Liver (tissue), 3 donors: Measurements from ENCODE around the gene ANKFY1.

ENCODE experiments used
- CTCF ChIP-seq: fragments of 150-350 bp; IDR thresholded peaks from 2 replicates; pipeline ENCODE4 v1.5.1; 2017; ENCODE audit warnings: improper control_type of control experiment, low read depth, low read length; ENCODE audit not compliant: missing input control
- EGR1 ChIP-seq, 2 donors: IDR thresholded peaks; 2 replicates each; pipeline ENCODE4 v1.6.1; 2016 to 2018; ENCODE audit warnings: antibody characterized with exemption in 2 of 2, low read depth in 2 of 2
- GABPA ChIP-seq, 2 donors: IDR thresholded peaks in 1 of 2; conservative IDR thresholded peaks in 1 of 2; 2 replicates each; pipeline ENCODE4 v1.6.1; 2016; ENCODE audit warnings: antibody characterized with exemption in 2 of 2, mild to moderate bottlenecking in 1 of 2, moderate library complexity in 1 of 2
- HNF4A ChIP-seq, 2 donors: conservative IDR thresholded peaks; 2 replicates each; pipeline ENCODE4 v1.6.1; 2016; ENCODE audit warnings: antibody characterized with exemption in 2 of 2, mild to moderate bottlenecking in 2 of 2
- JUND ChIP-seq, 2 donors: IDR thresholded peaks; 2 replicates each; pipeline ENCODE4 v1.6.1; 2016; ENCODE audit warnings: antibody characterized with exemption in 2 of 2
- MAX ChIP-seq: IDR thresholded peaks from 2 replicates; pipeline ENCODE4 v1.6.1; 2016; ENCODE audit warnings: antibody characterized with exemption
- RAD21 ChIP-seq, 2 donors: IDR thresholded peaks; 2 replicates each; pipeline ENCODE4 v1.6.1; 2016; ENCODE audit warnings: antibody characterized with exemption in 2 of 2, mild to moderate bottlenecking in 2 of 2
- REST ChIP-seq: IDR thresholded peaks from 2 replicates; pipeline ENCODE4 v1.6.1; 2016; ENCODE audit warnings: antibody characterized with exemption, mild to moderate bottlenecking
- RXRA ChIP-seq, 2 donors: IDR thresholded peaks; 2 replicates each; pipeline ENCODE4 v1.6.1; 2017 to 2018; ENCODE audit warnings: antibody characterized with exemption in 2 of 2, mild to moderate bottlenecking in 1 of 2
- TAF1 ChIP-seq: conservative IDR thresholded peaks from 2 replicates; pipeline ENCODE4 v1.6.1; 2016; ENCODE audit warnings: antibody characterized with exemption, mild to moderate bottlenecking
- donor health status: healthy.
- donor health status: healthy.

- no peak for TF ChIP-seq CTCF
- no peak for TF ChIP-seq GABPA (IDR thresholded peaks at IDR 0.05 in 1 of 2, conservative IDR thresholded peaks at IDR 0.05 in 1 of 2)
- no peak for TF ChIP-seq REST
- TF ChIP-seq EGR1 (IDR thresholded peaks at IDR 0.05; ENCODE audit: low read depth in 2 of 2), result no peak
- TF ChIP-seq JUND (IDR thresholded peaks at IDR 0.05), result no peak
- TF ChIP-seq TAF1, result no peak
- TF ChIP-seq MAX, result no peak
- TF ChIP-seq HNF4A (conservative IDR thresholded peaks at IDR 0.05), result no peak
- TF ChIP-seq RAD21 (IDR thresholded peaks at IDR 0.05), result no peak
- no peak for TF ChIP-seq RXRA (IDR thresholded peaks at IDR 0.05)
These were observed 106.9 kb downstream of the ANKFY1 start for GRCh38 chr17:4156750-4157381.
